ENCODE measurements around the gene RRAD.

RRAD gene

DNA sequence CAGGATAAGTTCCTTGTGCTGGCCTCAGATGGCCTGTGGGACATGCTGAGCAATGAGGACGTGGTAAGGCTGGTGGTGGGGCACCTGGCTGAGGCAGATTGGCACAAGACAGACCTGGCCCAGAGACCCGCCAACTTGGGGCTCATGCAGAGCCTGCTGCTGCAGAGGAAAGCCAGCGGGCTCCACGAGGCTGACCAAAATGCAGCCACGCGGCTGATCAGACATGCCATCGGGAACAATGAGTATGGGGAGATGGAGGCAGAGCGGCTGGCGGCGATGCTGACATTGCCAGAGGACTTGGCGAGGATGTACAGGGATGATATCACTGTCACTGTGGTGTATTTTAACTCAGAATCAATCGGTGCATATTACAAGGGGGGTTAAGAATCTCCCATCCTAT is 39.8 kb downstream of the RRAD start:
- Histone ChIP-seq H3K36me3 (ENCODE audit: control insufficient read depth in 2 of 2, insufficient read depth in 2 of 2, low read length in 2 of 2) (peaks cover 23 to 27% of the 10 kb centered on the region in 2 donors), H3K4me1 (ENCODE audit: control insufficient read depth in 2 of 2, insufficient read depth in 2 of 2, low read length in 2 of 2) (peaks cover 4 to 9% of the 10 kb centered on the region in 2 donors), H3K9ac (ENCODE audit: low read depth in 1 of 2, low read length in 2 of 2) (no peak overlapping the region), H3K4me3 (ENCODE audit: low read length in 2 of 2) (no peak overlapping the region), H3K27me3 (ENCODE audit: control insufficient read depth in 2 of 2, insufficient read depth in 2 of 2, low read length in 2 of 2) (no peaks in the 10 kb centered on the region), H3K9me3 (ENCODE audit: control insufficient read depth in 2 of 2, low read length in 2 of 2) (no peaks in the 10 kb centered on the region), H3K27ac (ENCODE audit: low read depth in 2 of 2, low read length in 2 of 2) (no peak overlapping the region)

DNA sequence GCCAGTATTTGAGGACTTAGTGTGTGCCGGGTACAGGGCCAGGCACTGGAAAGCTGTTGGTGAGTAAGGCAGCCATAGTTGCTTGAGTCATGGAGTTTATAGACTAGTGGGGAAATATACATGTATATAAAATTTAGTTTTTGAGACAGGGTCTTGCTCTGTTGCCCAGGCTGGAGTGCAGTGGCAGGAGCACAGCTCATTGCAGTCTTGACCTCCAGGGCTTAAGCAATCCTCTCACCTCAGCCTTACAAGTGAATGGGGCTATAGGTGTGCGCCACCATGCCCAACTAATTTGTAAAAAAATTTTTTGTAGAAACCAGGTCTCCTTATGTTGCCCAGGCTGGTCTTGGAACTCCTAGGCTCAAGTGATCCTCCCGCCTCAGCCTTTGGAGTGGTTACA is 42.6 kb downstream of the RRAD start:
- peaks cover 9 to 23% of the 10 kb centered on the region in 2 donors for H3K4me1 ChIP-seq (ENCODE audit: control insufficient read depth in 2 of 2, insufficient read depth in 2 of 2, low read length in 2 of 2)
- H3K4me3 ChIP-seq (ENCODE audit: low read length in 2 of 2), result no peak overlapping the region
- H3K9ac ChIP-seq (ENCODE audit: low read depth in 1 of 2, low read length in 2 of 2), result no peak overlapping the region
- peaks cover 23 to 27% of the 10 kb centered on the region in 2 donors for H3K36me3 ChIP-seq (ENCODE audit: control insufficient read depth in 2 of 2, insufficient read depth in 2 of 2, low read length in 2 of 2)
- no peaks in the 10 kb centered on the region for H3K27me3 ChIP-seq (ENCODE audit: control insufficient read depth in 2 of 2, insufficient read depth in 2 of 2, low read length in 2 of 2)
- H3K27ac ChIP-seq (ENCODE audit: low read depth in 2 of 2, low read length in 2 of 2), result no peak overlapping the region
- no peaks in the 10 kb centered on the region for H3K9me3 ChIP-seq (ENCODE audit: control insufficient read depth in 2 of 2, low read length in 2 of 2)

DNA sequence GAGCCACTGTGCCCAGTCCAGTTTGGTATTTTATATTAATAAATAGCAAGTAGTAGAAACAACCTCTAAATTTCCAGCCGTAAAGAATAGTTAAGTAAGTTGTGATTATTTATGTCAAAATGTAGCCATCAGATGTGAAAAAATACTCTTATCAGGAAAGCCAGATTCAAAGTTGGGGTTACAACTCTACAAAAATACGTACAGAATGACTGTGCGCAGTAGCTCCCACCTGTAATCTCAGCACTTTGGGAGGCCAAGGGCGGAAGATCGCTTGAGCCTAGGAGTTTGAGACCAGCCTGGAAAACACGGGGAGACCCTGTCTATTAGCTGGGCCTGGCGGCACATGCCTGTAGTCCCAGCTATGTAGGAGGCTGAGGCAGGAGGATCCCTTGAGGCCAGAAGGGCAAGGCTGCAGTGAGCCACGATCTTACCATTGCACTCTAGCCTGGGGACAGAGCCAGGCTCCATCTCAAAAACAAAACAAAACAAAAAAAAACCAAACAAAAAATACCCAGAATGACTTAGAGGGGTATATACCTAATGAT is 43.3 kb downstream of the RRAD start:
- H3K27ac ChIP-seq (ENCODE audit: low read depth in 2 of 2, low read length in 2 of 2), result no peak overlapping the region
- no peaks in the 10 kb centered on the region for H3K27me3 ChIP-seq (ENCODE audit: control insufficient read depth in 2 of 2, insufficient read depth in 2 of 2, low read length in 2 of 2)
- no peaks in the 10 kb centered on the region for H3K9me3 ChIP-seq (ENCODE audit: control insufficient read depth in 2 of 2, low read length in 2 of 2)
- H3K4me3 ChIP-seq (ENCODE audit: low read length in 2 of 2), result no peak overlapping the region
- no peak overlapping the region for H3K9ac ChIP-seq (ENCODE audit: low read depth in 1 of 2, low read length in 2 of 2)
- peaks cover 21 to 25% of the 10 kb centered on the region in 2 donors for H3K36me3 ChIP-seq (ENCODE audit: control insufficient read depth in 2 of 2, insufficient read depth in 2 of 2, low read length in 2 of 2)
- peaks cover 9 to 23% of the 10 kb centered on the region in 2 donors for H3K4me1 ChIP-seq (ENCODE audit: control insufficient read depth in 2 of 2, insufficient read depth in 2 of 2, low read length in 2 of 2)

DNA sequence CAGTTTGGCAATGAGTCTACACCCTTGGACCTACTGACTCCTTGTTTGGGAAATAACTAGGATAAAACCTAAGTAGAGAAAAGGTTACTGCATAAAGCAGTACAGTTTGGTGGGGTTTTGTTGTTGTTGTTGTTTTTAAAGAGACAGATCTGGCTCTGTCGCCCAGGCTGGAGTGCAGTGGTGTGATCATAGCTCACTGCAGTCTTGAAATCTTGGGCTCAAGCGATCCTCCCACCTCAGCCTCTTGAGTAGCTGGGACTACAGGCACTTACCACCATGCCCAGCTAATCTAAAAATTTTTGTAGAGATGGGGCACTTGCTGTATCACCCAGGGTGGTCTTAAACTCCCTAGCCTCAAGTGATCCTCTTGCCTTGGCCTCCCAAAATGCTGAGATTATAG is 43.8 kb downstream of the RRAD start:
- Histone ChIP-seq H3K9me3 (ENCODE audit: control insufficient read depth in 2 of 2, low read length in 2 of 2) (no peaks in the 10 kb centered on the region), H3K4me3 (ENCODE audit: low read length in 2 of 2) (peak overlapping the region in 1 of 2 donors; percentile 57), H3K4me1 (ENCODE audit: control insufficient read depth in 2 of 2, insufficient read depth in 2 of 2, low read length in 2 of 2) (peaks cover 9 to 23% of the 10 kb centered on the region in 2 donors), H3K27me3 (ENCODE audit: control insufficient read depth in 2 of 2, insufficient read depth in 2 of 2, low read length in 2 of 2) (no peaks in the 10 kb centered on the region), H3K36me3 (ENCODE audit: control insufficient read depth in 2 of 2, insufficient read depth in 2 of 2, low read length in 2 of 2) (peaks cover 18 to 22% of the 10 kb centered on the region in 2 donors), H3K27ac (ENCODE audit: low read depth in 2 of 2, low read length in 2 of 2) (no peak overlapping the region), H3K9ac (ENCODE audit: low read depth in 1 of 2, low read length in 2 of 2) (no peak overlapping the region)

DNA sequence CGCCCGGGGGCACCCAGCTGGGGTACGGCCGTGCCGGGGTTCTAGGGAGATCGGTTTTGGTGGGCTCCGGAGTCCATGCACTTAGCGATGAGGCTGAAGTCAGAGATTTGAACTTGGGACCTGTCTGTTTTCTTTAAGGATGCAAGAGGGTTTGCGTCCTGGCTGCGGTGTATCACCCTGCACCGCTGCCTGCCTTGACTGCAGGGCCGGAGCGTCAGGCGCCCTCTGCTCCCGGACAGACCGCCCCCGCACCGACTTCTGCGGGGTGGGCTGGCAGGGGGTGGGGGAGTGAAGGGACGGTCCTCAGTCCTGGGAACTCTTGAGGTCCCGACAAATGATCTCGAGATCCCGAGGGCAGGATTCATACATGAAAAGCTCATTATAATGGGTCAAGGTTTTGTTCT is 44.3 kb downstream of the RRAD start:
- Histone ChIP-seq H3K9ac (ENCODE audit: low read depth in 1 of 2, low read length in 2 of 2) (peak overlapping the region; percentile 66 to 84), H3K4me1 (ENCODE audit: control insufficient read depth in 2 of 2, insufficient read depth in 2 of 2, low read length in 2 of 2) (peaks cover 9 to 23% of the 10 kb centered on the region in 2 donors), H3K27me3 (ENCODE audit: control insufficient read depth in 2 of 2, insufficient read depth in 2 of 2, low read length in 2 of 2) (no peaks in the 10 kb centered on the region), H3K9me3 (ENCODE audit: control insufficient read depth in 2 of 2, low read length in 2 of 2) (no peaks in the 10 kb centered on the region), H3K27ac (ENCODE audit: low read depth in 2 of 2, low read length in 2 of 2) (no peak overlapping the region), H3K36me3 (ENCODE audit: control insufficient read depth in 2 of 2, insufficient read depth in 2 of 2, low read length in 2 of 2) (peaks cover 13 to 19% of the 10 kb centered on the region in 2 donors), H3K4me3 (ENCODE audit: low read length in 2 of 2) (peak overlapping the region; percentile 86)

DNA sequence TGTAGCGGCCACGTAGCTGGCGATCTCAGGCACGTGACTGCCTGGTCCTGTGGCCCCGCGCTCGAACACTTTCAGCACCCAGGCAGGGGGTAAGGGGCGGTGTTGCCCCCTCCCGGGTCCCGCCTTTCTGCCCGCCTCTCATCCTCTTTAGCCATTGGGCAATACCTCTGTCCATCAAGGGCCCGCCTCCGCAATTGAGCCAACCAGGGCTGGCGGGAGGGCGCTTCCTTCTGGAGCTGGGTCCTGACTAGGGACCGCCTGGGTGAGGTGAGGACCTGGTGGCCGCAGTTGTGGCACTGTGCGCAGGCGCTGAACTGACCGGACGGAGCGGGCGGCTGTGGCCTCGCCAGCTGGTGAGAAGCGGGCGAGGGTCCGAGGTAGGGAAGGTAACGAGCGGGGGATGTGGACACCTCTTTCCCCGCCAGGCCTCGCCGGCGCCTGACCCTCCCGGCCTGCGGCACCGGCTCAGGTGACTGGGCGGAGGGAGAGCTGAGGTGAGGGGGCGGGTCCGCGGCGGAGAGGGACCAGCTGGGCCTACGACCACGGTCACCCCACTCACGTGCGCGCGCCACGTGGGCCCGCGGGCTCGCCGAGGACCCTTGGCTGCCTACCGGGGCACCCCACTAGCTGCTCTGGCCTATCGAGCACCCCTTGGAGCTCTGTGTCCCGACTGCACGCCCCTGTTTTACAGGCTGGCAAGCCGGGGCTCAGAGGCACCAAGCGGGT is 44.9 kb downstream of the RRAD start, which contains the start of gene PDP2:
TSS of gene PDP2 (plus strand) at position 228 of the 726 bp plus-strand sequence. CDS start 3,770 bp downstream, outside the sequence.
- no peaks in the 10 kb centered on the region for H3K9me3 ChIP-seq (ENCODE audit: control insufficient read depth in 2 of 2, low read length in 2 of 2)
- peak within 1 kb of the TSS; percentile 35 to 67 for H3K27ac ChIP-seq (ENCODE audit: low read depth in 2 of 2, low read length in 2 of 2)
- H3K27me3 ChIP-seq (ENCODE audit: control insufficient read depth in 2 of 2, insufficient read depth in 2 of 2, low read length in 2 of 2), result no peaks in the 10 kb centered on the region
- peaks cover 9 to 23% of the 10 kb centered on the region in 2 donors for H3K4me1 ChIP-seq (ENCODE audit: control insufficient read depth in 2 of 2, insufficient read depth in 2 of 2, low read length in 2 of 2)
- H3K4me3 ChIP-seq (ENCODE audit: low read length in 2 of 2), result peak within 1 kb of the TSS; percentile 86
- peaks cover 11 to 13% of the 10 kb centered on the region in 2 donors for H3K36me3 ChIP-seq (ENCODE audit: control insufficient read depth in 2 of 2, insufficient read depth in 2 of 2, low read length in 2 of 2)
- H3K9ac ChIP-seq (ENCODE audit: low read depth in 1 of 2, low read length in 2 of 2), result peak within 1 kb of the TSS; percentile 66 to 84

DNA sequence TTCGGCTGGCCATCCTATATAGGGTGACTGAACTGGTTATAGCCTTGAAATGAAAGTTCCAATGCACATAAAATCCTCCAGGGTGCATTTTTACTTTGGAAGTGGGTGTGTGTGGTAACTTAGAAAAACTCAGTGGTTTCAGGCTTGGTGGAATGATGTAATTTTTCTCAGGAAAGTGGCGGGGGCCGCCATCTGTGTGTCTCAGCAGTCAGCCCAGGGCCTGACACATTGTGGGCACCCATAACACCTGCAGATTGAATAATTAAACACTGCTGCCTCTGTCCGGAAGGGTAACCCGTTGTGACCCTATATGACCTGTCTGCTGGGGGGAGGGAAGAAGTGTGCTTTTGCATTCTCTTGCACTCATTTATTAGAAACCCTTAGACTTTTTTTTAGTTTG is 47.3 kb downstream of the RRAD start:
- Histone ChIP-seq H3K27ac (ENCODE audit: low read depth in 2 of 2, low read length in 2 of 2) (peak overlapping the region in 1 of 2 donors; percentile 32), H3K4me3 (ENCODE audit: low read length in 2 of 2) (peak overlapping the region in 1 of 2 donors; percentile 38)

DNA sequence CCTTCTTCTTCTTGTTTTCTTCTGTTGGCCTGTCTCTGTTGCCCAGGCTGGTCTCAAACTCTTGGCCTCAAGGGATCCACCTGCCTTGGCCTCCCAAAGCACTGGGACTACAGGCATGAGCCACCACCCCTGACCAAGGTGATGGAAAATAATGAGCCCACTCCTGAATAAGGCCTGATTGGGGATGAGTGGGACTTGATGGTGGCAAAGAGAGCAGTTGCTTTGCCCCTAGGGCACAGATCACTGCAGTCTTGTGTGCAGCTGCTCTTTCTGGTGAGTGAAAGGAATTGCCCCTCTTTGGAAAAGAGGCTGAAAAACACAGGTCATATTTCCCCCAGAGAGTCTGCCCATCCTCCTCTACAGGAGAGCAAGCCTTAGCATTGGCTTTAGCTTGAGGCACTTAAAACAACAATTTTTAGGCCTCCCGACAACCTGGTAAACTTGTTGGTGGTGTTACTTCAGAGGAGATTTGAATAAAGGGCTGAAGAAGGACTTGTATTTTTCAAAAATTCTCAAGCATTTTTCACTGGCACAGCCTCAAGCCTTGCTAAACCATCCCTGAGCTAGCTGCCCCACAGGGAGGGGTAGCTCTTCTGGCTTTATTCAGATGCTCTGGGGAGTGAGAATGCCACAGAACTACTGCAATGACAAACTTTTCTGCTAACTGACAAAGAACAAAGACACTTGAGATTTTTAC is 51.1 kb downstream of the RRAD start:
- Histone ChIP-seq H3K36me3 (ENCODE audit: control insufficient read depth in 2 of 2, insufficient read depth in 2 of 2, low read length in 2 of 2) (no peaks in the 10 kb centered on the region), H3K27me3 (ENCODE audit: control insufficient read depth in 2 of 2, insufficient read depth in 2 of 2, low read length in 2 of 2) (no peaks in the 10 kb centered on the region), H3K27ac (ENCODE audit: low read depth in 2 of 2, low read length in 2 of 2) (peak overlapping the region in 1 of 2 donors; percentile 32), H3K4me3 (ENCODE audit: low read length in 2 of 2) (no peak overlapping the region), H3K9me3 (ENCODE audit: control insufficient read depth in 2 of 2, low read length in 2 of 2) (no peaks in the 10 kb centered on the region), H3K4me1 (ENCODE audit: control insufficient read depth in 2 of 2, insufficient read depth in 2 of 2, low read length in 2 of 2) (peaks cover 15 to 28% of the 10 kb centered on the region in 2 donors), H3K9ac (ENCODE audit: low read depth in 1 of 2, low read length in 2 of 2) (no peak overlapping the region)

More for the DNA sequence above, 47.3 kb downstream of the RRAD start:
- Histone ChIP-seq H3K9ac (ENCODE audit: low read depth in 1 of 2, low read length in 2 of 2) (no peak overlapping the region), H3K36me3 (ENCODE audit: control insufficient read depth in 2 of 2, insufficient read depth in 2 of 2, low read length in 2 of 2) (no peaks in the 10 kb centered on the region), H3K4me1 (ENCODE audit: control insufficient read depth in 2 of 2, insufficient read depth in 2 of 2, low read length in 2 of 2) (peaks cover 12 to 27% of the 10 kb centered on the region in 2 donors), H3K9me3 (ENCODE audit: control insufficient read depth in 2 of 2, low read length in 2 of 2) (no peaks in the 10 kb centered on the region), H3K27me3 (ENCODE audit: control insufficient read depth in 2 of 2, insufficient read depth in 2 of 2, low read length in 2 of 2) (no peaks in the 10 kb centered on the region)

DNA sequence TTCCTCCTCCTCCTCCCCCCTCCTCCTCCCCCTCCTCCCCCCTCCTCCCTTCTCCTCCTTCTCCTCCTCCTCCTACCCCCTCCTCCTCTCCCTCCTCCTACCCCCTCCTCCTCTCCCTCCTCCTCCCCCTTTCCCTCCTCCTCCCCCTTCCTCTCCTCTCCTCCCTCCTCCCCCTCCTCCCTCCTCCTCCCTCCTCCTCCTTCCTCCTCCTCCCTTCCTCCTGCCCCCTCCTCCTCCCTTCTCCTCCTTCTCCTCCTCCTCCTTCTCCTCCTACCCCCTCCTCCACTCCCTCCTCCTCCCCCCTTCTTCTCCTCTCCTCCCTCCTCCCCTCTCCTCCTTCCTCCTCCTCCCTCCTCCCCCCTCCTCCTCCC is 51.7 kb downstream of the RRAD start:
- H3K27ac ChIP-seq (ENCODE audit: low read depth in 2 of 2, low read length in 2 of 2), result no peak overlapping the region
- H3K4me1 ChIP-seq (ENCODE audit: control insufficient read depth in 2 of 2, insufficient read depth in 2 of 2, low read length in 2 of 2), result peaks cover 15 to 28% of the 10 kb centered on the region in 2 donors
- H3K9me3 ChIP-seq (ENCODE audit: control insufficient read depth in 2 of 2, low read length in 2 of 2), result no peaks in the 10 kb centered on the region
- H3K36me3 ChIP-seq (ENCODE audit: control insufficient read depth in 2 of 2, insufficient read depth in 2 of 2, low read length in 2 of 2), result no peaks in the 10 kb centered on the region
- H3K4me3 ChIP-seq (ENCODE audit: low read length in 2 of 2), result peak overlapping the region in 1 of 2 donors; percentile 68
- H3K27me3 ChIP-seq (ENCODE audit: control insufficient read depth in 2 of 2, insufficient read depth in 2 of 2, low read length in 2 of 2), result no peaks in the 10 kb centered on the region
- H3K9ac ChIP-seq (ENCODE audit: low read depth in 1 of 2, low read length in 2 of 2), result no peak overlapping the region

Data from mucosa of rectum (tissue), 2 donors.